Activated CD8-positive, alpha-beta memory T cell treated with anti-CD3 and anti-CD28 coated beads for 36 hours (primary cell): ENCODE results near the gene CLEC4G. TPM values are rescaled to one million over a fixed set of nuclear protein-coding genes. Genes with fewer than 3 reads are reported as not detected.

Experiments used
- CTCF ChIA-PET: fragments of 350-600 bp; sonication (Branson Sonifier 250); formaldehyde crosslinking; loops from one replicate; lab custom pipeline; 2021; ENCODE audit warnings: antibody characterized with exemption; lab: Charles Lee
- POLR2A ChIA-PET: fragments of 350-600 bp; sonication (Branson Sonifier 250); formaldehyde crosslinking; loops from one replicate; lab custom pipeline; 2021; ENCODE audit warnings: antibody characterized with exemption; lab: Charles Lee
- total RNA-seq, 2 experiments: library from RNA; stranded (reverse); gene quantifications; one replicate each; pipeline ENCODE4 v1.2.3, GENCODE V29; 2021

Gene CLEC4G
- total RNA-seq, 2 experiments from 2014 or later: not detected

DNA sequence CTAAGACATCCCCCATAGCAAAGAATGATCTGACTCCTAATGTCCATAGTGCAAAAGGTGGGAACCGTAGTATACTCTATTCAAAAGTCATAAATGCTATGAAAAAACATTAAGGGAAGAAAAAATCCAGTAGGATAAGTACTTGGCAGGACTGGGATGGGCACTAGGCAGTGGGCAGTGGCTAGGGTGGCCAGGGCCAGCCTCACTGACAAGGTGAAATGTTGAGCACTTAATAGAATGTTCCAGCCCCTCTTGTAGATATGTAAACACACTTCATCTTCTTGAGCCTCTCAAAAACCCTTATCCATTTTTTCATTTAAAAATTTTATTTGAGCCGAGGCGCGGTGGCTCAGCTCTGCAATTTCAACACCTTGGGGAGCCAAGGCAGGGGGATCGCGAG is 1.5 kb upstream of the CLEC4G start:
- ChIA-PET POLR2A (no interaction called here), CTCF (no interaction called here)

DNA sequence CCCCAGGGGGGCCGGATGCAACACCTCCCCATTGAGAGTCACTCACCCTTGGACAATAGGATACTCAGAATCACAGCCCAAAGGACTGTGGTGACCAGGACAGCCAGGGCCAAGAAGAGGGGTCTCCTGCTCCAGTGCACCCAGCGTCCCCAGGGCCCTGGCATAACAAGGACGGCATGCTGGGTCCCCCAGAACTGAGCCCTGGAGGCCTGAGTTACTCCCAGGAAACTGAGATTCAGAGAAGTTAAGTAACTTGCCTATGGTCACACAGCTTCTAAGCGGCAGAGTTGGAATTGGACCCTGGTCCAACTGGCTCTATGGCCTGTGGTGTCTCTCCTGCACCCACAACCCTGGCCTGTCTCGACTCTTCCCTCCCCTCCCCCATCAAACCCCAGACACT is 295 bp downstream of the CLEC4G start:
- ChIA-PET POLR2A (no interaction called here), CTCF (no interaction called here)

DNA sequence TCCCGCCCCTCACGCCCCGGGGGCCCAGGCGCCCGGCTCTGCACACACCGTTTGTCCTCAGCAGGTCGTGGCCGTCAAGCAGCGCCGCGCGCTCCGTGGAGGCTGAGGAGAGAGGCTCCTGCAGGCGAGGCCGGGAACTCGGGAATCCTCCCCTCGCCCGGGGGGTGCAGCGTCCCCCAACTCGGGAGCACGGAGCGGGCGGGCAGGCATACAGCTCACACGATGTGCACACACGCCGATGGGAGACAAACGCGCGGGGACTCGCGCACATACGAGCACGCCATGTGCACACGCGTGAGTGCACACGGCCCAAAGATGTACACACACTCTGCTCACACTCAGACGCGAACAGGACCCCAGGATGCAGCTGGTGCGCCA is 703 bp downstream of the CLEC4G start:
- ChIA-PET POLR2A (no interaction called here), CTCF (no interaction called here)

DNA sequence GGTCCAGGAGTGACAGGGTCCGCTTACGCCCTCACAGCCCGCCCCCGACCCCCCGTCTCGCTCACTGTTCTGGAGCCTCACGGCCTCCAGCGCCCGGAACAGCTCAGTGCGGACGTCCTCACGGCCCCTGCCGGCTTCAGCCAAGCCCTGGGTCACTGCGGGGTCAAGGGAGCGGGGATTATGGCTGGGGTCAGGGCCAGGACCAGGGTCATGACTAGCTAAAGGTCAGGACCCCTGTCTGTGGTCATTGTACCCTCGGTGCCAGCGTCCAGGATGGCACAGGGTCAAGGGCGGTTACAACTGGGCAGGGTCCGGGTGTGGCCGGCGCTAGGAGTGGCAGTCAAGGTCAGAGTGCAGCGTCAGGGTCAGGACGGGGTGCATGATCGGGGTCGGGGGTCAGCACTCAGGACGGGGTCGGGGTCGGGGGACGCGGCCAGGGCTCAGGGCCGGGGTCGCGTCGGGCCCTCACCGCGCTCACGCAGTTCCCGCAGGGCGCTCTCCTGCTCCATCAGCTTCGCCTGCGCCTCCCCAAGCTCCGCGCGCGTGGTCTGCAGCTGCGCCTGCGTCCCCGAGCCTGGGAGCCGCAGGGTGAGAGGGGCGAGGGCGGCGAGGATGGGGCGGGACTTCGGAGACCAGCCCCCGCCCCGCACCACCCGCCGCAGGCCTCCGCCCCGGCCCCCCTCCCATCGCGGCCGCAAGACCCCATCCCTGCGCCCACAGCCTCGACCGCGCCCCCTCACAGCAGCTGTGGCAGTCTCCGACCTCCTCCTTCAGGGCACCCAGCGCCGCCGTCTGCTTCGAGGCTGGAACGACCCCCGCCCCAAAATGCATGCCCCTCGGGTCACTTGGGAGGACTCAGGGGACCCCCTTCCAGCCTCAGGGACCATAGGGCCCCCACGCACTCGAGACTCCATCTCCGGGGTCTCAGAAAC is 1.4 kb downstream of the CLEC4G start:
- POLR2A ChIA-PET: no interaction called here
- CTCF ChIA-PET: no interaction called here

DNA sequence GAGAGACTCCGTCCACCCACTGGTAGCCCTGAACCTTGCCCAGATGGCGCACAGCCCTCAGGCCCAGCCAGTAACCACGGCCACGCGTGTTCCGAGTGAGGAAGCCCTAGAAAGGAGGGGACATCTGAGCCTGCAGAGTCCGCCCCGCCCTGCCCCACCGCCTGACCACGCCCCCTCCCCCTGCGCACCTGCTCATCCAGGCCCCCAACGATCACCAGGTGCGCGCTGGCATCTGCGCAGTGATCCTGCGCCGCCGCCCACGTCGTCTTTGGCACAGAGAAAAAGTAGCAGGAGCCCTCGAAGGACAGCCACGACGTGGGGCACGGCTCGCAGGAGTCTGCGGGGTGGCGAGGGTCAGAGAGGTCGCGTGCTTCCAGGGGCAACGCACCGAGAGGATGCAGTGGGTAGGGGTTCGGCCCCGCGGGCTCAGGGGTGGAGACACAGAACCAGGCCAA is 2.1 kb downstream of the CLEC4G start:
- ChIA-PET POLR2A (no interaction called here), CTCF (no interaction called here)

DNA sequence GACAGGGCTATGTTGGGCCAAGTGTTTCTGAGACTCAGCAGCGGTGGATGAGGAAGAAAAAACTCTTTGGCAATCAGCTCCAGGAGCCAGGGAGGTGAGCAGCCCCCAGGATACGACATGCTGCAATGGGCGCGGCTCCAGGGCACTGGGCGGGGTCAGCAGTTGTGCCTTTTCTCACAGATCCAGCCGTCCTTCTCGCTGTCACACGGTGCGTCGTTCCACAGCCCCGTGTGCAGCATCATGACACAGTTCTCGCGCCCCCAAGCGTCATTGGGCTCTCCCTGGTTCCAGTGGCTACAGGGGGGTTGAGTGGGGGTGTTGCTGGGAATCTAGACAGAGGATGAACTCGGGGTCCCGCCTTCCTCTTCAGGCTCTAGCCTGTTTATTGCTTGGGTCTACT is 2.7 kb downstream of the CLEC4G start:
- POLR2A ChIA-PET: no interaction called here
- CTCF ChIA-PET: no interaction called here

DNA sequence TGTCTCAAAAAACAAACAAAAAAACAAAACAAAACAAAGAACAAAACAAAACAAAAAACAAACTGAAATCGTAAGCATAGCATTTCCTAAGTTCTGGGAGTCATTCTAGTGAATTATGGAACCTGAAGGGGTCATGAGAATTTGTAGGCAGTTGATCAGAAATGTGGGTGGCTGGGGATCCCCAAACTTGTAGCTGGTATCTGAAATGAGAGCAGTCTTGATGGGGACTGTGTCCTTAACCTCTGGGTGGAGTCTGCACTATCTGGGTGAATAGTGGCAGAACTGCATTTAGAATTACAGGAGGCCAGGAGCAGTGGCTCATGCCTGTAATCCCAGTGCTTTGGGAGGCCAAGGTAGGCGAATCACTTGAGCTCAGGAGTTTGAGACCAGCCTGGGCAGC is 6.1 kb downstream of the CLEC4G start:
- CTCF ChIA-PET: no interaction called here
- POLR2A ChIA-PET: no interaction called here

DNA sequence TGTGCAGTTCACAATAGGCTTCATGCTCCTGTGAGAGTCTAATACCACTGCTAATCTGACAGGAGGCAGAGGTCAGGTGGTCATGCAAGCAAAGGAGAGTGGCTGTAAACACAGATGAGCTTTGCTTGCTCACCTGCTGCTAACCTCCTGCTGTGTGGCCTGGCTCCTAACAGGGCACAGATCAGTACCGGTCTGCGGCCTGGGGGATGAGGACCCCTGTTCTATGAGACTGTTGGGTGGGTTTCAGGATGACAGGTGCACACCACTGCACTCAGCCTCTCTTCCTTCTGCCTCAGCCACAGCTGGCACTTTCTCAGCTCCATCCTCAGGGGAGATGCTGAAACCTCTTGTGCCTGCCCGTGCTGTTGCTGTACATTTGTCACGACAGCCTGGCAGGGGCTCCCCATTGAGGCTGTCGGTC is 9.7 kb downstream of the CLEC4G start:
- POLR2A ChIA-PET: no interaction called here

DNA sequence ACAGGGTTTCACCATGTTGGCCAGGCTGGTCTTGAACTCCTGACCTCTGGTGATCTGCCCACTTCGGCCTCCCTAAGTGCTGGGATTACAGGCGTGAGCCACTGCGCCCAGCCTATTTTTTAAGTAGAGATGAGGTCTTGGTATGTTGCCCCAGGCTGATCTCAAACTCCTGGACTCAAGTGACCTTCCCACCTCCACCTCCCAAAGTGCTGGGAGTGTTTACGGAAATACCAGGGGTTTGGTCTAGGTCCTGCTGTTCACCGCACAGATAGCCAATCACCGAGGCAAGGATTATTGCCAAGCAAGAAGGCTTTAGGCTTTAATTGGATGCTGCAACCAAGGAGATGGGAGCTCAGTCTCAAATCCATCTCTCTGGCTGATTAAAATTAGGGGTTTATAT is 11.6 kb downstream of the CLEC4G start:
- POLR2A ChIA-PET: no interaction called here
- CTCF ChIA-PET: interaction anchor here (0.6 kb wide), 1 partner anchor 298 kb away, joined by 3 read pairs; no protein-coding TSS in a partner anchor

More for the DNA sequence above, 9.7 kb downstream of the CLEC4G start:
- CTCF ChIA-PET: interaction anchor here (1.3 kb wide), 1 partner anchor 17 kb away, joined by 3 read pairs; no protein-coding TSS in a partner anchor

DNA sequence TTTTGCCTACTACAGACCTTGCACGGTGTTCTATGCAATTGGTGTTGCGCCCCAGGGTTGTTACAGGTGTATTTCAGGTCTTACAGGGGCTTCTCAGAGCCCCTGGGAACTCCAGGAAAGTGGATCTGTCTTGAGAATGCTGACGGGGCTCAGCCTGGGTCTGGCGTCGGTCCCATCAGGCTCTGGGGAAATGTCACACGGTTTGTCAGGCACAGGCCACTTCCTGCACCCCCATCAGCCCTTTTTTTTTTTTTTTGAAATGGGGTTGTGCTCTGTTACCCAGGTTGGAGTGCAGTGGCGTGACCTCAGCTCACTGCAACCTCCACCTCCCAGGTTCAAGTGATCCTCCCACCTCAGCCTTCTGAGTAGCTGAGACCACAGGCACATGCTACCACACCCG is 13.2 kb downstream of the CLEC4G start:
- ChIA-PET POLR2A (interaction anchor here (0.6 kb wide), 1 partner anchor 25 kb away, joined by 3 read pairs; no protein-coding TSS in a partner anchor), CTCF (no interaction called here)

DNA sequence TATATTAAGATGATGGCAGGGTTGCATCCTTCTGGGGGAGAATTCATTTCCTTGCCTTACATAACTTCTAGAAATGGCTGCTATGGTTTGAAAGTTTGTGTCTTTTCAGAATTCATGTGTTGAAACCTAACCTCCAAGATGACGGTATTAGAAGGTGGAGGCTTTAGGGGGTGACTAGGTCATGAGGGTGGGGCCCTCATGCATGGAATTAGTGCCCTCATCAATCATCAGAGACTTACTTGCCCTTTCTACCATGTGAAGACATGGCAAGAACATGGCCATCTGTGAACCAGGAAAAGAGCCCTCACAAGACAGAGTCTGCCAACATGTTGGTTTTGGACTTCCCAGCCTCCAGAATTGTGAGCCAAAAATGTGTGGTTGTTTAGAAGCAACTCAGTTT is 15.1 kb downstream of the CLEC4G start:
- ChIA-PET CTCF (no interaction called here), POLR2A (no interaction called here)

DNA sequence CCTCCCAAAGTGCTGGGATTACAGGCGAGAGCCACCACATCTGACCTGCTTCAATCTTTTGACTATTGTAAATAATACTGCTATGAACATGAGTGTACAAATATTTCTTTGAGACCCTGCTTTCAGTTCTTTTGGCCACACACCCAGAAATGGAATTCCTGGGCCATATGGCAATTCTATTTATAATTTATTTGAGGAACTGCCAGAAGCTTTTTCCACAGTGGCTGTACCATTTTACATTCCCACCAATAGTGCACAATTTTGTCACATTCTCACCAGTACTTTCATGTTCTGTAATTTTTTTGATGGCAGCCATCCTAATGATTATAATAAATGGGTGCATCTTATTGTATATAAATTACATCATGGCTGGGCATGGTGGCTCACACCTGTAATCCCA is 16.2 kb downstream of the CLEC4G start:
- ChIA-PET CTCF (no interaction called here), POLR2A (no interaction called here)

DNA sequence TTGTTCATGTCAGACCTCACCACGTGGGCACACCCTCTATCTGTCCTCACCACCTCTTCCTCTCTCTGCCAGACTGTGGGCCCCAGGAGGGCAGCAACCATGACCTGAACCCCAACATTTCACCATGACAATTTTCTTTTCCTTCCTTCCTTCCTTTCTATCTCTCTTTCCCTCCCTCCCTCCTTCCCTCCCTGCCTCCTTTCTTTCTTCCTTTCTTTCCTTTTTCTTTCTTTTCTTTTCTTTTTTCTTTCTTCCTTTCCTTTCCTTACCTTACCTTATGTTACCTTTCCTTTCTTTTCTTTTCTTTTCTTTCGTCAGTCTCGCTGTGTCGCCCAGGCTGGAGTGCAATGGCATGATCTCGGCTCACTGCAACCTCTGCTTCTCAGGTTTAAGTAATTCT is 21.3 kb downstream of the CLEC4G start:
- CTCF ChIA-PET: no interaction called here
- POLR2A ChIA-PET: no interaction called here

DNA sequence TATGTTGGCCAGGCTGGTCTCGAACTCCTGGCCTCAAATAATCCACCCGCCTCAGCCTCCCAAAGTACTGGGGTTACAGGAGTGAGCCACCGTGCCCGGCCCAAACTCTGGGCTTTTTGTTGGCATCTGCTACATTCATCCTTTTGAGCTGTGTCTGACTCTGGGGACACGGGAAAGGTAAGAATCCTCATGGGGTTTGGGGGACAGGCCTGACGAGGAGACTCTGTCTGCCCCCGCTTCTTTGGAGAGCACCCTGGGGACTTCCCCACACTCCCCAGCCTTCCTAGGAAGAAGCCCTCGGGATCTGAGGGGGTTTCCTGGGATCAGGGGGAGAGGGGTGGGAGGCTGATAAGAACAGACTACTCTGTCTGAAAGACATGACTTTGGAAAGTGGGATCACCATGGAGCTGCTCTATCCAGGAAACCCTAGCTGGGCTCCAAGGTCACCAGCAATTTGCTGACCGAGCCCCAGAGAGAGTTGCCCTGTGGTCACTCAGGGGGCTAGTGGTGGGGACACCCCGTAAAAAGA is 21.9 kb downstream of the CLEC4G start:
- ChIA-PET POLR2A (no interaction called here), CTCF (interaction anchor here (1.0 kb wide), 1 partner anchor 12 kb away, joined by 3 read pairs; no protein-coding TSS in a partner anchor)

DNA sequence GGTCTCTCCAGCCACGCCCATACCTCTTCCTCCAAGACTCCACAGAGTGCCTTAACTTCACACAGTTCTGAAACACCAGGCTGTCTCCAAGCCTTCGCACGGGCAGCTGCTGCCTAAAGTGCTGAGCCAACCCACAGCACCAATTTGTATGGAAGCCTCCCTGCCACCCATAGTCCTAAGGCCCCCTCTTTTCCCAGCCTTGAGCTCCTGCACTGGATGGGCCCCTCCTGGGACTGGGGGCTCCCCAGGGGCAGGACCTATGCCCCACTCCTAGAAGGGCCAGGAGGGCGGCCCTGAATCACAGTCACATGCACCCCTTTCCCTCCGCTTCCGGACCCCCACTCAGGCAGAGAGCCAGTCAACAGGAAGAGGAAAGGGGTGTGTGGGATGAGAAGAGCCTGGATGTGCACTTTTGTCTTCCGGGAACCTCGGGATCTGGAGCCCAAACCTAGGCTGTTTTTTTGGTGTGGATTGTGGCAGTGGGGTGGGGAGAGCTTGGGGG is 24.9 kb downstream of the CLEC4G start:
- POLR2A ChIA-PET: no interaction called here

DNA sequence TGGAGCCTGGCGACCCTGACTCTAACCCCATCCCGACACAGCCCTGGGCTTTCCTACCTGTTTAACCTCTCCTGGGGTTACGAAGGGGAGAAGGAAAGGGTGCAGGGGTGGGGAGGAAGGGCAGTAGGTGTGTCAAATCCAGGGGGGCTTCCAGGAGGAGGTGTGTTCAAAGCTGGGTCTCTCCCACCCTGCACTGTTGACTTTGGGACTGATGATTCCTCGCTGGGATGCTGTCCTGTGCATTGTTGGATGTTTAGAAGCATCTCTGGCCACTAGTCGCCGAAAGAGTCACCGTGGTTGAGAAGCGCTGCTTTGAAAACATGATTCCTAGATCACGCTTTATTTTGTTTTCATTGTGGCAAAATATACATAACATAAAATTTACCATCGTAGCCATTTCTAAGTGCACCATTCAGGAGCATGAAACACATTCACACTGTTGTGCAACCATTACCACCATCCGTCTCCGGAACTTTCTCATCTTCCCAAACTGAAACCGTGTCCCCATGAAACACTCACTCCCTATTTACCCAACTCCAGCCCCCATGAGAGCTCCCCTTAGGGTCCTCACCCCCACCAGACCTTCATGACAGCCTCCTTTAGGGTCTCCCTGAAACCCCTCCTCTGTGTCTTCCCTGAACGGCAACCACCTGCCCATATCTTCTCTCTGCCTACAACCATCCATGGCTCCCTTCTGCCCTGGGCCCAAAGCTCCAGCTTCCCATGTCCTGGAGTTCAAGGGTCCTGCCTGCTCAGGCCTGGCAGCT is 25.5 kb downstream of the CLEC4G start:
- ChIA-PET POLR2A (interaction anchor here (1.6 kb wide), 1 partner anchor 25 kb away, joined by 4 read pairs; no protein-coding TSS in a partner anchor), CTCF (interaction anchor here (1.0 to 1.3 kb wide), 4 partner anchors 15 to 138 kb away, joined by 3 to 4 read pairs (median 3); partner anchors contain the start of gene TRAPPC5)

More for the DNA sequence above, 24.9 kb downstream of the CLEC4G start:
- CTCF ChIA-PET: interaction anchor here (1.0 to 1.1 kb wide), 2 partner anchors 26 to 139 kb away, joined by 3 read pairs; partner anchors contain the start of gene TRAPPC5

DNA sequence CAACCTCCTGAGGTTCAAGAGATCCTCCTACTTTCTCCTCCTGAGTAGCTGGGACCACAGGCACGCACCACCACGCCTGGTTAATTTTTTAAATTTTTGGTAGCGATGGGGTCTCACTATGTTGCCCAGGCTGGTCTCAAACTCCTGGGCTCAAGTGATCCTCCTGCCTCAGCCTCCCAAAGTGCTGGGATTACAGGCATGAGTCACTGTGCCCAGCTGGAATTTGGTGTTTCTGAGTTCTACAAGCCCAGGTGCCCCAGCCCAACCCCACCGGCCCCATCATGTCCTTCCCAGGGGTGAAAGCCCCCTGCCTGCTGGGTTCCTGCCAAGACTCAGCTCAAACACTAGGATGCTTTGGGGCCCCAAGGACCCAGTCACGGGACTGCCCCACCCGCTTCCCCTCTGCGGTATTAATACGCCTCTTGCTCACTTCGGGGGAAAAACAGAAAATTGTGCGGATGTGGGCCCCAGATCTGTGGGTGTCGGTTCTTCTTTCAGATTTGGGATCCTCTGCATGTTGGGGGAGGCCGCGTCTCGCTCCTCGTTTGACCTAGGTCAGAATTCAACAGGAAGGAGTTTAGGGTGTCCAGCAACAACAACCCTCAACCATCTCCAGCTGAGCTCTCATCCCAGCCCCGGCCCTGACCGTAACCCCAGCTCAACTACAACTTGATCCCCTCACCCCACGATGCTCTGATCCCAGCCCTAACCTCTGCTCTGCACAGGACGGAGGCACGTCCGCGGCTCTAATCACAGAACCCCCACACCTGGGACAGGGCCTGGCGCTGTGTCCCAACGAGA is 26.3 kb downstream of the CLEC4G start:
- POLR2A ChIA-PET: interaction anchor here (1.6 kb wide), 1 partner anchor 24 kb away, joined by 4 read pairs; no protein-coding TSS in a partner anchor
- CTCF ChIA-PET: interaction anchor here (0.6 to 1.3 kb wide), 4 partner anchors 16 to 305 kb away, joined by 3 to 4 read pairs (median 4); partner anchors contain the start of gene TRAPPC5
